ENCODE data around the gene CERK.
"Not testable (repeated sequence)": the region's sequence is repeated elsewhere in the genome, so short reads cannot be mapped to it uniquely, and the experiment has no call there.

Gene CERK

GRCh38 chr22:46737976-46738646, at the start of gene CERK:
TSS of gene CERK (minus strand) at chr22:46738252. CDS start at chr22:46738148, 104 bp downstream.
- peak; percentile 31 for DNase-seq

GRCh38 chr22:46783721-46784120, 45.7 kb upstream of the CERK start:
- DNase-seq = no peak

- not testable (repeated sequence) for DNase-seq
These were observed 44.1 kb upstream of the CERK start for GRCh38 chr22:46782200-46782599.

GRCh38 chr22:46781291-46781690, 43.2 kb upstream of the CERK start:
- no peak for DNase-seq

GRCh38 chr22:46780453-46780852, 42.4 kb upstream of the CERK start:
- DNase-seq = no peak

GRCh38 chr22:46779651-46780050, 41.6 kb upstream of the CERK start:
- no peak for DNase-seq

- DNase-seq = no peak
These were observed 41.0 kb upstream of the CERK start for GRCh38 chr22:46779023-46779422.

- DNase-seq = peak; percentile 52
These were observed 39.5 kb upstream of the CERK start for GRCh38 chr22:46777609-46777970.

- no peak for DNase-seq
These were observed 39.0 kb upstream of the CERK start for GRCh38 chr22:46776876-46777608.

- DNase-seq = no peak
These were observed 38.1 kb upstream of the CERK start for GRCh38 chr22:46775850-46776826.

- no peak for DNase-seq
These were observed 37.2 kb upstream of the CERK start for GRCh38 chr22:46774980-46775849.

- DNase-seq = peak; percentile 25
These were observed 36.4 kb upstream of the CERK start for GRCh38 chr22:46774253-46774979.

- no peak for DNase-seq
These were observed 35.0 kb upstream of the CERK start for GRCh38 chr22:46773076-46773475.

GRCh38 chr22:46770726-46771125, 32.7 kb upstream of the CERK start:
- no peak for DNase-seq

GRCh38 chr22:46770151-46770641, 32.1 kb upstream of the CERK start:
- DNase-seq = no peak

GRCh38 chr22:46769706-46770105, 31.7 kb upstream of the CERK start:
- no peak for DNase-seq

- DNase-seq = no peak
These were observed 31.2 kb upstream of the CERK start for GRCh38 chr22:46769191-46769675.

- DNase-seq = no peak
These were observed 29.4 kb upstream of the CERK start for GRCh38 chr22:46767249-46767985.

- DNase-seq = no peak
These were observed 28.6 kb upstream of the CERK start for GRCh38 chr22:46766611-46767010.

- DNase-seq = no peak
These were observed 26.9 kb upstream of the CERK start for GRCh38 chr22:46764779-46765485.
